Measurements from ENCODE around the gene BMP6.

BMP6 gene

DNA sequence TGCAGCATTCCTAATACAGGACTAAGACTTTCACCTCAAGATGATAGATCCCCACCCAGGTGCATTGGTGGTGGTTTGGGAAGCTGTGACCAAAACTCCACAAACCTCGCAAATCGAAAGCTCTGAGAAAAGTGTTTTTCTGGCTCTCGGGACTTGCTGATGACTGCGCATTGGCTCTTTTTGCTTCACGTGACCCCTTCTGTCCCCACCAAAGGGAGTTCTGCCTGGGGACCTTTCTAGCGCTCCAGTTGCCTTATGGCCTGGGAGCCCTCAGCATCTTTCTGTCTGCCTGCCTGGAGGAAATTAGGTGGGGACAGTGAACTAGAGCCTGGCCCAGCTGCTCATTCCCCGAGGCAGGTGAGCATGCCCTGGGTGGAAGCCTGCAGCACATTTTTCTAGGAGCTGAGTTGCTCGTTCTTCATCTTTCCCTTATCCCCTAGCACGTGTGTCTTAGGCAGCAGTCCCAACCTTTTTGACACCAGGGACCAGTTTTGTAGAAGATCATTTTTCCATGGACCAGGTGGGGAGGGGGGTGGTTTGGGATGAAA lies 94.5 kb downstream of the BMP6 start:
- FAIRE-seq (no peak), DNase-seq (ENCODE audit: insufficient read length, low spot score) (no peak)

DNA sequence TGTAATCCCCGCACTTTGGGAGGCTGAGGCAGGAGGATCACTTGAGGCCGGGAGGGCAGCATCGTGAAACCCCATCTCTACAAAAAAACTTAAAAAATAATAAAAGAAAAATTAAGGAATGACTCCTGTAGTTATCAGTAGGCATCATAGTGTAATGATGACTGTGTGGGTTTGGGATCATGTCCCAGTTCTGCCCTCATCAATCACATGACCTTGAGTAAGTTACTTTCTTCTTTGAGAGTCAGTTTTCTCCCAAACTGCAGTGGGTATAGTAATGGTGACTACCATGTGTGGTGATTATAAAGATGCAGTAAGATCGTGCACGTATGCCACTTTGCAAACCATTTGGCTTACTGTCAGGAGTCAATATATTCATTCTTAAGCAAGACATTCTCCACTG lies 95.5 kb downstream of the BMP6 start:
- DNase-seq (ENCODE audit: insufficient read length, low spot score) (no peak), FAIRE-seq (no peak)

GRCh38 chr6:7823552-7823951 lies 97.7 kb downstream of the BMP6 start:
- DNase-seq (ENCODE audit: insufficient read length, low spot score) (no peak), FAIRE-seq (no peak)

GRCh38 chr6:7825986-7826385 lies 100.1 kb downstream of the BMP6 start:
- no peak for FAIRE-seq
- DNase-seq (ENCODE audit: insufficient read length, low spot score) = no peak

GRCh38 chr6:7827142-7827541 lies 101.2 kb downstream of the BMP6 start:
- DNase-seq (ENCODE audit: insufficient read length, low spot score) (no peak), FAIRE-seq (no peak)

GRCh38 chr6:7828124-7828523 lies 102.2 kb downstream of the BMP6 start:
- FAIRE-seq = no peak
- DNase-seq (ENCODE audit: insufficient read length, low spot score) = no peak

DNA sequence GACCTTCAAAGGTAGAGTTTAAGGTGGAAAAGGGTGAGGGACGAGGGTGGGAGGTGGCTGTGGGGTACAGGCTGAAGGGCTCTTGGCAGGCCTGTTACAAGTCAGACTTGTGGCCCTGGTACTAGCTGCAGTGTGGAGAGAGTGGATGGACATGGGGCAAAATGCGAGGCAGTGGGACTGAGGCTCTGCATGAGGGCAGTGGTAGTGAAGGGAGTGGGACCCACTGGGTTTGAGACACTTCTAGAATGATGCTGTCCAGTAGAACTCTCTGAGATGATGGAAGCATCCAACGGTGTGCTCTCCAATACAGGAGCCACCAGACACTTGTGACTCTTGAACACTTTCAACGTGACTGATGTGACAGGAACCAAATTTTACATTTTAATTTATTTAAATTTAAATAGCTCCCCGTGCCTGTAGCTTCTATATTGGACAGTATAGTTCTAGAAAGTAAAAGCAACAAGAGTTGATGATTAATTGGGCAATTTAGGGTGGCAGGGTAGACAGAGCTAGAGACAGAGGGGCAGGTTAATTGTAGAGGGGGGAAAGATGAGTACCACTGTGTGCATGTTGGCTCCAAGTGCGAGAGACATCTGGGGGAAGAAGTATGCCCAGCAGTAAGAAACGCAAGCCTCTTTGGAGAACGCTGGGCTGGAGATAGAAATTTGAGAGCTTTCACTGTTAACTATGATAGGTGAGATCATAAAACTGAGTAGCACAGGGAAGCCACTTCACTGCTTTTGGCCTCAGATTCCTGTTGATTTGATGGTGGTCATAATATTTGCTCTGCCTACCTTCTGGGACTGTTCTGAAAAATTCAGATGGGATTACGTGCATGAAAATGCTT lies 107.2 kb downstream of the BMP6 start:
- DNase-seq (ENCODE audit: insufficient read length, low spot score) (no peak), FAIRE-seq (no peak)

DNA sequence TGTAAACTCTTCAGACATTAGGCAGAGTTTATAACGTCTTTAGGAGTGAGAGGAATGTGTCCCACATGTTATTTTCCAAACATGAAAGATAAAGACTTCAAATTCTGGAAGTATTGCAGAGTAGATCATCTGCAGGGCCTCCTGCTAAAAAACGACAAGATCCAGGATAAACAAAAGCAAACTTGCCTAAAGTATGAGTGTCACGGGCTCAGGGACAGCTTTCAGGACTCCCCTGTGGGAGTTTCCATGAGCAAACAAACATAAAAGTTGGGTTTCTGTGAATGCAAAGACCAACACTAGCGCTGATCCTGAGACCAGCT lies 107.8 kb downstream of the BMP6 start:
- no peak for DNase-seq (ENCODE audit: insufficient read length, low spot score)
- no peak for FAIRE-seq

DNA sequence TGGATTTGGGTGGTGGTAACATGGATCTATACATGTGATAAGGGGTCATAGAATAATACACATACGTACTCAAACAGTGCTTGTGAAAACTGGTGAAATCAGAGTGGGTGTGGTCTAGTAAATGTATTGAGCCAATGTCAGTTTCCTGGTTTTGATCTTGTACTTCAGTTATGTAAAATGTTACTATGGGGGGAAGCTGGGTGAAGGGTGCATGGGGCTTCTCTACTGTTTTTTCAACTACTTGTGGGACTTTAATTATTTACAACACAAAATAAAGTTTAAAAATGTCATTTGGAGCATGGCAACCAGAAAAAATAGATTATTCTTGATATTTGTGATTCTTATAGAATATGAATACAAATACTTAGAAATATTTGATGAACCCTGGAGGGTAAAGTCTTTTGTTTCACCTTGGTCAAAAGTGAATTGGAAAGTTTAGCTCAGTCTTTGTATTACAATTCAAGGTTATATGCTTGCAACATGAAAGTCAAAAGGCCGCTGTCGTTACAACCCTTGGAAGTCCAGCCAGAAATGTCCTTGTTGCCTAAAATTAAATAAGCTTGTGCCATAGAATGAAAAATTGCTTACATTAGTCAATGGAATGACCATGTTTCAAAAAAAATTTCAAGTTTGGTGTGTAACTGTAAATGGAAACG lies 110.6 kb downstream of the BMP6 start:
- no peak for FAIRE-seq
- DNase-seq (ENCODE audit: insufficient read length, low spot score) = no peak

DNA sequence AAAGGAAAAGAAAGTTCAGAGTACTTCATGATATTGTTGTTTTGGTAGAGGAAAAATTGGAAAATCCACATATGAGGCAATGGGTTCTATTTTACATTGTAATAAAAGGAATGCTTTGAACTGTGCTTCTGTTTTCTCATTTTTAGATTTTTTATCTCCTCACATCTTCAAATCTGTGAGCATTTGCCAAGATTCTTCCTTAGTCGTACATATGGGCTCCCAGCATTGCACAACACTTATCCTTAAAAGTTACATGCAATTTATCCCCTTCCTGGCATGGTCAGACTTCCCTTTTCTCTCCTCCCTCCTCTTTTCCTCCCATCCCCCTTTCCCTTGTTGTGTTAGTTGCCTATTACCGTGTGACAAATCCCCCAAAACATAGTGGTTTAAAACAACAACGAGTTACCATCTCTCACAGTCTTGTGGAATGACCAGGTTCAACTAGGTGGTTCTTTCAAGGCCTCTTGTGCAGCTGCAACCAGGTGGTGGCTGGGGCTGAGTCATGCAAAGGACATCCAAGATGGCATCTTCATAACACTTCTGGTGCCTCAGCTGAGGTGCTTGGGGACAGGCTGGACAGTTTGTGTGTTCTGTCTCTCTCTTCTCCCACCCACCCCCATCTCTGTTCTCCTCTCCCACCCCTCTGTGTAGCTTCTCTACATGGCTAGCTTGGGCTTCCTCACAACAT lies 116.0 kb downstream of the BMP6 start:
- no peak for DNase-seq (ENCODE audit: insufficient read length, low spot score)
- no peak for FAIRE-seq

GRCh38 chr6:7846966-7847818 lies 121.3 kb downstream of the BMP6 start:
- FAIRE-seq = no peak
- no peak for DNase-seq (ENCODE audit: insufficient read length, low spot score)

- FAIRE-seq (no peak), DNase-seq (ENCODE audit: insufficient read length, low spot score) (no peak)
Observed at GRCh38 chr6:7848229-7848628, 122.3 kb downstream of the BMP6 start.

GRCh38 chr6:7851780-7852179 lies 125.9 kb downstream of the BMP6 start:
- DNase-seq (ENCODE audit: insufficient read length, low spot score) (no peak), FAIRE-seq (no peak)

GRCh38 chr6:7859591-7859990 lies 133.7 kb downstream of the BMP6 start:
- FAIRE-seq (no peak), DNase-seq (ENCODE audit: insufficient read length, low spot score) (no peak)

DNA sequence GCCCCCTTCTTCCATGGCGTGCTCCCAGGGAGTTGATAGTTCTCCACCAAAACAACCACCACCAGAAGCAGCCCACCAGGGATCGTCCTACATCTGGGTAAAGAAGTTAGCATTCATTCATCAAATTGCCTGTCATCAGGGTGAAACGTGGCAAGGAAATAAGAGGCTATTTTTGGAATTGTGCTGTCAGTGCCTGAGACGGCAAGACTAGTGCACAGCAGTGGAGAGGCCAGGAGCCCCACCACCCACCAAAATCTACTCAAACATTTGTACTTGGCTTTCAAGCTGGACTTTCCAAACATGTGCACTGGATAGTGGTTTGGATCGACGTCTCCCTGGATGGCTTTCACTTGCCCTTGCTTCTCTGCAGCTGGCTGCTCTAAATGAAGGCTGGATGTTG lies 139.9 kb downstream of the BMP6 start:
- DNase-seq (ENCODE audit: insufficient read length, low spot score) = no peak
- no peak for FAIRE-seq

DNA sequence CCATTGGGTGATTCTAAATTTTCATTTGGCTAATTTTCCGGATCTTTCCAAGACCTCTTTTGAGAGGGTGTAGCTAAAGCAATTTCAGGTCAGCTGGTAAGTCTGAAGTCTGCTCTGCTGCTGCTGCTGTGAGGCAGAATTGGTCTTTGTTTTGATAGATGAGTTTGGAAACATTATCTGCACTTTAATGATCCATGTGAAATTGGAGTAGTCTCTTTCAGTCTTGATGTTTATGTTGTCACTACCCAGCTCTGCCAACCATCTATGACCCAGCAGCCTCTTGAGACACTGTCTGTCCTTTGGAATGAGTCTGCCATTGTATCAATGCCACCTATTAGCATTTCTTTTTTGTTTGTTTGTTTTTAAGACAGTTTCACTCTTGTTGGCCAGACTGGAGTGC lies 140.6 kb downstream of the BMP6 start:
- DNase-seq (ENCODE audit: insufficient read length, low spot score) = no peak
- FAIRE-seq = no peak

GRCh38 chr6:7868926-7869325 lies 143.0 kb downstream of the BMP6 start:
- FAIRE-seq = no peak
- DNase-seq (ENCODE audit: insufficient read length, low spot score) = no peak

- FAIRE-seq (no peak), DNase-seq (ENCODE audit: insufficient read length, low spot score) (no peak)
Observed at GRCh38 chr6:7878401-7878964, 152.6 kb downstream of the BMP6 start.

DNA sequence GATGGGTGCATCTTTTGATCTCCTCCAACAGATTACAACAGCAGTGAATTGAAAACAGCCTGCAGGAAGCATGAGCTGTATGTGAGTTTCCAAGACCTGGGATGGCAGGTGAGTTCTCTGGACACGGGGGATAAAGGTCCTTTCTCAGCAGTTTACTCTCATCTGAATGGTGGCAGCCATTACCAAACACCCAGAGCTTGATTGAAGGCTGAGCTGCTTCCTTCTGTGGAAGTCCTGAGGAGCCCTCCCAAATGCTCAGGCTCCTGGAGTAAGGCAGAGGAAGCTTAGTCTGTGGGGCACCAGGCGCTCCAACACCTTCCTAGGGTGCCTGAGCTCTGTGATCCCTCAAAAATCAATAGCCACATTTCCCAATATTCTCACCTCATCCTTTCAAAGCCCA lies 153.1 kb downstream of the BMP6 start:
- DNase-seq (ENCODE audit: insufficient read length, low spot score) (no peak), FAIRE-seq (no peak)

DNA sequence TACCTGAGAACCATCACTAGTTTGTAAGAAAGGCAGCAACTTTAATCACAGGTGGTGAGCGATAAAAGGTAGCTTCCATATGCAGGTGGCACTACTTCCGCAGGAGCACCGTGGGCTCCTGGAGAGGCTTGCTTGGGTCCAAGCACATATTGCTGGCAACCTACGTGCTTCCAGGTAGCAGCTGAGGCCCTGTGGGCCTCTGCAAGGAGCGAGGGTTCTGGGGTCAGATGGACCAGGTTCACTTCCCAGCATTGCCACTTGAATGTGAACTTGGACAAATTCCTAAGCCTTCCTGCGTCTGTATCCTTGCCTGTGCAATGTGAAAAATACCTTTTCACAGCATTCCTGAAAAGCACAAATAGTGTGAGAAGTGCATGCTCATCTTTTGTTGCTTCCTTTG lies 153.7 kb downstream of the BMP6 start:
- DNase-seq (ENCODE audit: insufficient read length, low spot score) (no peak), FAIRE-seq (no peak)
